NCI-H1417 (cell line): Measurements from ENCODE around the gene ARPC4.
"Not testable (repeated sequence)": the region's sequence is repeated elsewhere in the genome, so short reads cannot be mapped to it uniquely, and the experiment has no call there.

Experiments used
- DNase-seq, 3 experiments: peaks; one replicate each; lab custom pipeline; 2025; lab: John Stamatoyannopoulos, UW

Gene ARPC4

GRCh38 chr3:9820946-9821345, 28.1 kb downstream of the ARPC4 start:
- peak in 1 of 3 experiments; percentile 2 for DNase-seq

GRCh38 chr3:9825451-9826040, 32.7 kb downstream of the ARPC4 start:
- DNase-seq, result no peak

GRCh38 chr3:9826815-9827573, 34.1 kb downstream of the ARPC4 start:
- DNase-seq, result no peak

GRCh38 chr3:9828801-9829755, 36.2 kb downstream of the ARPC4 start:
- DNase-seq, result no peak

GRCh38 chr3:9831253-9831652, 38.4 kb downstream of the ARPC4 start:
- no peak for DNase-seq

- no peak for DNase-seq
Observed at GRCh38 chr3:9833078-9833477, 40.2 kb downstream of the ARPC4 start.

GRCh38 chr3:9834520-9835380, 41.9 kb downstream of the ARPC4 start:
- no peak for DNase-seq

GRCh38 chr3:9837701-9838582, 45.1 kb downstream of the ARPC4 start:
- no peak for DNase-seq

- no peak for DNase-seq
Observed at GRCh38 chr3:9838856-9839255, 46.0 kb downstream of the ARPC4 start.

GRCh38 chr3:9841015-9841414, 48.1 kb downstream of the ARPC4 start:
- no peak for DNase-seq

- DNase-seq, result peak; percentile 84 to 92 (median 91)
Observed at GRCh38 chr3:9843715-9844438, 51.0 kb downstream of the ARPC4 start, which contains the start of gene RPUSD3. TSS of gene RPUSD3 (minus strand) at chr3:9844008. CDS start at chr3:9843990, 18 bp downstream.

GRCh38 chr3:9846231-9846630, 53.3 kb downstream of the ARPC4 start:
- no peak for DNase-seq

- no peak for DNase-seq
Observed at GRCh38 chr3:9846931-9847488, 54.1 kb downstream of the ARPC4 start.

GRCh38 chr3:9847870-9848269, 55.0 kb downstream of the ARPC4 start:
- DNase-seq, result not testable (repeated sequence)

- peak in 1 of 3 experiments; percentile 17 for DNase-seq
Observed at GRCh38 chr3:9848860-9849259, 56.0 kb downstream of the ARPC4 start.

- DNase-seq, result not testable (repeated sequence)
Observed at GRCh38 chr3:9851383-9851782, 58.5 kb downstream of the ARPC4 start.

- not testable (repeated sequence) for DNase-seq
Observed at GRCh38 chr3:9851926-9852325, 59.0 kb downstream of the ARPC4 start.

GRCh38 chr3:9852528-9852927, 59.6 kb downstream of the ARPC4 start:
- no peak for DNase-seq

GRCh38 chr3:9854291-9854940, 61.5 kb downstream of the ARPC4 start:
- peak in 2 of 3 experiments; percentile 14 to 40 for DNase-seq
